HT1080 (cell line): Measurements from ENCODE around the gene BRWD1. TPM values are rescaled to one million over a fixed set of nuclear protein-coding genes. Genes with fewer than 3 reads are reported as not detected.
A peak's percentile ranks its signal among the peaks of the same experiment; 100 is the strongest.

Experiments used
- DNase-seq: peaks from one replicate; pipeline ENCODE4 v3.0.0-alpha.2; 2015; ENCODE audit warnings: low read depth
- total RNA-seq: library from RNA; depleted of rRNA; stranded (reverse); fragments of >200 nt; shearing (Covaris generic); gene quantifications from 2 replicates; pipeline ENCODE4 v1.2.3, GENCODE V29; 2014

Gene BRWD1
- total RNA-seq, 1 experiment from 2014 or later = 14.6 TPM

- DNase-seq = no peak
Observed at GRCh38 chr21:39330001-39330400, 16.6 kb upstream of the BRWD1 start.

GRCh38 chr21:39327727-39328126 lies 14.3 kb upstream of the BRWD1 start:
- DNase-seq = no peak

GRCh38 chr21:39326607-39327307 lies 13.3 kb upstream of the BRWD1 start:
- DNase-seq = no peak

GRCh38 chr21:39325458-39325857 lies 12.0 kb upstream of the BRWD1 start:
- no peak for DNase-seq

GRCh38 chr21:39321424-39321823 lies 8.0 kb upstream of the BRWD1 start:
- no peak for DNase-seq

- no peak for DNase-seq
Observed at GRCh38 chr21:39319814-39320332, 6.4 kb upstream of the BRWD1 start.

- no peak for DNase-seq
Observed at GRCh38 chr21:39319251-39319756, 5.9 kb upstream of the BRWD1 start.

- DNase-seq = no peak
Observed at GRCh38 chr21:39318091-39318959, 4.9 kb upstream of the BRWD1 start.

GRCh38 chr21:39317134-39318090 lies 4.0 kb upstream of the BRWD1 start:
- DNase-seq = no peak

- DNase-seq = no peak
Observed at GRCh38 chr21:39316729-39317128, 3.3 kb upstream of the BRWD1 start.

- DNase-seq = no peak
Observed at GRCh38 chr21:39315603-39316445, 2.4 kb upstream of the BRWD1 start.

- DNase-seq = peak; percentile 60
Observed at GRCh38 chr21:39314143-39315027, 953 bp upstream of the BRWD1 start.

- DNase-seq = no peak
Observed at GRCh38 chr21:39313042-39313570, 326 bp downstream of the BRWD1 start.

- peak; percentile 88 for DNase-seq
Observed at GRCh38 chr21:39312112-39313041, 1.1 kb downstream of the BRWD1 start.

- DNase-seq = no peak
Observed at GRCh38 chr21:39311164-39311563, 2.3 kb downstream of the BRWD1 start.

GRCh38 chr21:39307466-39307865 lies 6.0 kb downstream of the BRWD1 start:
- DNase-seq = no peak

GRCh38 chr21:39300587-39300986 lies 12.8 kb downstream of the BRWD1 start:
- DNase-seq = no peak

- no peak for DNase-seq
Observed at GRCh38 chr21:39296891-39297290, 16.5 kb downstream of the BRWD1 start.
